Liver (tissue), 9 donors: ENCODE data around the gene MAN2A1. TPM values are rescaled to one million over a fixed set of nuclear protein-coding genes. Genes with fewer than 3 reads are reported as not detected.

Experiments
- DNase-seq: peaks from one replicate; pipeline ENCODE4 v3.0.0-alpha.2; 2017; ENCODE audit warnings: low spot score
- H3K27ac ChIP-seq, 2 donors: one replicate each; pipeline ENCODE4 v1.7.0; 2013; ENCODE audit warnings: inconsistent platforms in 2 of 2, low read length in 2 of 2, control low read depth in 1 of 2, low read depth in 1 of 2, mild to moderate bottlenecking in 1 of 2
- H3K27me3 ChIP-seq, 4 donors: one replicate each; pipeline versions ENCODE4 v1.6.1 to v1.7.0; 2013; ENCODE audit warnings: low read length in 3 of 4, inconsistent platforms in 1 of 4, mild to moderate bottlenecking in 1 of 4, moderate library complexity in 1 of 4; ENCODE audit not compliant: control insufficient read depth in 4 of 4, insufficient read depth in 4 of 4
- H3K36me3 ChIP-seq, 4 donors: one replicate each; pipeline versions ENCODE4 v1.6.1 to v1.7.0; 2013; ENCODE audit warnings: low read length in 3 of 4, mild to moderate bottlenecking in 3 of 4, low read depth in 1 of 4, moderate library complexity in 1 of 4; ENCODE audit not compliant: control insufficient read depth in 4 of 4, insufficient read depth in 3 of 4
- H3K4me1 ChIP-seq, 4 donors: one replicate each; pipeline versions ENCODE4 v1.6.1 to v1.7.0; 2013; ENCODE audit warnings: low read length in 3 of 4, mild to moderate bottlenecking in 3 of 4, moderate library complexity in 1 of 4; ENCODE audit not compliant: control insufficient read depth in 4 of 4, insufficient read depth in 4 of 4
- H3K4me3 ChIP-seq, 3 donors: one replicate each; pipeline versions ENCODE4 v1.6.1 to v1.7.0; 2013; ENCODE audit warnings: low read length in 3 of 3, control low read depth in 1 of 3, low read depth in 1 of 3, mild to moderate bottlenecking in 1 of 3
- H3K9ac ChIP-seq, 2 donors: one replicate each; pipeline ENCODE4 v1.7.0; 2013; ENCODE audit warnings: low read length in 2 of 2, mild to moderate bottlenecking in 2 of 2, moderate library complexity in 2 of 2, control low read depth in 1 of 2, low read depth in 1 of 2
- H3K9me3 ChIP-seq, 4 donors: one replicate each; pipeline versions ENCODE4 v1.6.1 to v1.7.0; 2013; ENCODE audit warnings: low read length in 3 of 4; ENCODE audit not compliant: control insufficient read depth in 4 of 4
- EGR1 ChIP-seq, 2 donors: IDR thresholded peaks; 2 replicates each; pipeline ENCODE4 v1.6.1; 2016 to 2018; ENCODE audit warnings: antibody characterized with exemption in 2 of 2, low read depth in 2 of 2
- FOXA1 ChIP-seq: IDR thresholded peaks from 2 replicates; pipeline ENCODE4 v1.6.1; 2016; ENCODE audit warnings: antibody characterized with exemption
- FOXA2 ChIP-seq: IDR thresholded peaks from 2 replicates; pipeline ENCODE4 v1.6.1; 2016; ENCODE audit warnings: antibody characterized with exemption
- GABPA ChIP-seq, 2 donors: IDR thresholded peaks in 1 of 2; conservative IDR thresholded peaks in 1 of 2; 2 replicates each; pipeline ENCODE4 v1.6.1; 2016; ENCODE audit warnings: antibody characterized with exemption in 2 of 2, mild to moderate bottlenecking in 1 of 2, moderate library complexity in 1 of 2
- HNF4A ChIP-seq, 2 donors: conservative IDR thresholded peaks; 2 replicates each; pipeline ENCODE4 v1.6.1; 2016; ENCODE audit warnings: antibody characterized with exemption in 2 of 2, mild to moderate bottlenecking in 2 of 2
- JUND ChIP-seq, 2 donors: IDR thresholded peaks; 2 replicates each; pipeline ENCODE4 v1.6.1; 2016; ENCODE audit warnings: antibody characterized with exemption in 2 of 2
- MAX ChIP-seq: IDR thresholded peaks from 2 replicates; pipeline ENCODE4 v1.6.1; 2016; ENCODE audit warnings: antibody characterized with exemption
- NR2F2 ChIP-seq: IDR thresholded peaks from 2 replicates; pipeline ENCODE4 v1.6.1; 2016; ENCODE audit warnings: antibody characterized with exemption
- RAD21 ChIP-seq, 2 donors: IDR thresholded peaks; 2 replicates each; pipeline ENCODE4 v1.6.1; 2016; ENCODE audit warnings: antibody characterized with exemption in 2 of 2, mild to moderate bottlenecking in 2 of 2
- RXRA ChIP-seq, 2 donors: IDR thresholded peaks; 2 replicates each; pipeline ENCODE4 v1.6.1; 2017 to 2018; ENCODE audit warnings: antibody characterized with exemption in 2 of 2, mild to moderate bottlenecking in 1 of 2
- SP1 ChIP-seq: IDR thresholded peaks from 2 replicates; pipeline ENCODE4 v1.6.1; 2018; ENCODE audit warnings: antibody characterized with exemption, mild to moderate bottlenecking
- TAF1 ChIP-seq: conservative IDR thresholded peaks from 2 replicates; pipeline ENCODE4 v1.6.1; 2016; ENCODE audit warnings: antibody characterized with exemption, mild to moderate bottlenecking
- WGBS: extraction: QIAGEN DNeasy Blood & Tissue Kit; methylation state at CpG from one replicate; pipeline ENCODE4 v1.1.7; 2013; 5-methylcytosine and 5-hydroxymethylcytosine counted together
- polyA plus RNA-seq, 2 donors: library from polyadenylated mRNA; stranded (reverse) in 1 of 2; unstranded in 1 of 2; fragments of 200-250 nt in 1 of 2; fragments of >200 nt in 1 of 2; fragmentation: Nextera tagmentation in 1 of 2; extraction: Ambion mirVana in 1 of 2; gene quantifications; one replicate each; pipeline versions ENCODE4 v1.2.1 to v1.2.3, GENCODE V29; 2013 to 2015
- total RNA-seq, 2 donors: library from RNA; depleted of rRNA; stranded (reverse); fragments of >200 nt; gene quantifications; one replicate each; pipeline ENCODE4 v1.2.3, GENCODE V29; 2014
- TF ChIP-seq, protein P1 (sequence below): IDR thresholded peaks from 2 replicates; pipeline ENCODE4 v1.6.1; 2016; ENCODE audit warnings: antibody characterized with exemption
- TF ChIP-seq, protein P2 (sequence below): IDR thresholded peaks from 2 replicates; pipeline ENCODE4 v1.6.1; 2016; ENCODE audit warnings: antibody characterized with exemption
- TF ChIP-seq, protein P3 (sequence below): fragments of 150-350 bp; IDR thresholded peaks from 2 replicates; pipeline ENCODE4 v1.5.1; 2017; ENCODE audit warnings: improper control_type of control experiment, low read depth, low read length; ENCODE audit not compliant: missing input control
- donor health status: healthy.
- donor health status: healthy.
- donor health status: healthy.
- donor health status: healthy.
- donor health status: healthy.

MAN2A1 gene
- total and polyA plus RNA-seq, 4 donors, result 21.4 to 82.8 (median 47.3) TPM

GRCh38 chr5:109704282-109704952 lies 14.7 kb downstream of the MAN2A1 start:
- WGBS, result 82% methylated on average over 10 of the region's 10 CpGs

GRCh38 chr5:109705596-109705995 lies 15.9 kb downstream of the MAN2A1 start:
- Histone ChIP-seq H3K9ac (no peak overlapping the region), H3K36me3 (no peaks in the 10 kb centered on the region), H3K27ac (no peak overlapping the region), H3K9me3 (no peaks in the 10 kb centered on the region), H3K4me1 (peaks cover 18 to 47% (median 36%) of the 10 kb centered on the region in 4 donors), H3K27me3 (no peaks in the 10 kb centered on the region), H3K4me3 (no peak overlapping the region)
- no peak for DNase-seq
- 98% methylated on average over 1 of the region's 1 CpG for WGBS
- TF ChIP-seq MAX (no peak), FOXA2 (no peak), NR2F2 (no peak), HNF4A (conservative IDR thresholded peaks at IDR 0.05) (no peak), SP1 (no peak), JUND (IDR thresholded peaks at IDR 0.05) (no peak), TAF1 (no peak), EGR1 (IDR thresholded peaks at IDR 0.05; ENCODE audit: low read depth in 2 of 2) (no peak), FOXA1 (no peak), RAD21 (IDR thresholded peaks at IDR 0.05) (no peak), GABPA (IDR thresholded peaks at IDR 0.05 in 1 of 2, conservative IDR thresholded peaks at IDR 0.05 in 1 of 2) (no peak)
- TF ChIP-seq, protein P1, sequence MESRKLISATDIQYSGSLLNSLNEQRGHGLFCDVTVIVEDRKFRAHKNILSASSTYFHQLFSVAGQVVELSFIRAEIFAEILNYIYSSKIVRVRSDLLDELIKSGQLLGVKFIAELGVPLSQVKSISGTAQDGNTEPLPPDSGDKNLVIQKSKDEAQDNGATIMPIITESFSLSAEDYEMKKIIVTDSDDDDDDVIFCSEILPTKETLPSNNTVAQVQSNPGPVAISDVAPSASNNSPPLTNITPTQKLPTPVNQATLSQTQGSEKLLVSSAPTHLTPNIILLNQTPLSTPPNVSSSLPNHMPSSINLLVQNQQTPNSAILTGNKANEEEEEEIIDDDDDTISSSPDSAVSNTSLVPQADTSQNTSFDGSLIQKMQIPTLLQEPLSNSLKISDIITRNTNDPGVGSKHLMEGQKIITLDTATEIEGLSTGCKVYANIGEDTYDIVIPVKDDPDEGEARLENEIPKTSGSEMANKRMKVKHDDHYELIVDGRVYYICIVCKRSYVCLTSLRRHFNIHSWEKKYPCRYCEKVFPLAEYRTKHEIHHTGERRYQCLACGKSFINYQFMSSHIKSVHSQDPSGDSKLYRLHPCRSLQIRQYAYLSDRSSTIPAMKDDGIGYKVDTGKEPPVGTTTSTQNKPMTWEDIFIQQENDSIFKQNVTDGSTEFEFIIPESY, result no peak
- TF ChIP-seq, protein P2, sequence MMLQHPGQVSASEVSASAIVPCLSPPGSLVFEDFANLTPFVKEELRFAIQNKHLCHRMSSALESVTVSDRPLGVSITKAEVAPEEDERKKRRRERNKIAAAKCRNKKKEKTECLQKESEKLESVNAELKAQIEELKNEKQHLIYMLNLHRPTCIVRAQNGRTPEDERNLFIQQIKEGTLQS, result no peak
- TF ChIP-seq, protein P3, sequence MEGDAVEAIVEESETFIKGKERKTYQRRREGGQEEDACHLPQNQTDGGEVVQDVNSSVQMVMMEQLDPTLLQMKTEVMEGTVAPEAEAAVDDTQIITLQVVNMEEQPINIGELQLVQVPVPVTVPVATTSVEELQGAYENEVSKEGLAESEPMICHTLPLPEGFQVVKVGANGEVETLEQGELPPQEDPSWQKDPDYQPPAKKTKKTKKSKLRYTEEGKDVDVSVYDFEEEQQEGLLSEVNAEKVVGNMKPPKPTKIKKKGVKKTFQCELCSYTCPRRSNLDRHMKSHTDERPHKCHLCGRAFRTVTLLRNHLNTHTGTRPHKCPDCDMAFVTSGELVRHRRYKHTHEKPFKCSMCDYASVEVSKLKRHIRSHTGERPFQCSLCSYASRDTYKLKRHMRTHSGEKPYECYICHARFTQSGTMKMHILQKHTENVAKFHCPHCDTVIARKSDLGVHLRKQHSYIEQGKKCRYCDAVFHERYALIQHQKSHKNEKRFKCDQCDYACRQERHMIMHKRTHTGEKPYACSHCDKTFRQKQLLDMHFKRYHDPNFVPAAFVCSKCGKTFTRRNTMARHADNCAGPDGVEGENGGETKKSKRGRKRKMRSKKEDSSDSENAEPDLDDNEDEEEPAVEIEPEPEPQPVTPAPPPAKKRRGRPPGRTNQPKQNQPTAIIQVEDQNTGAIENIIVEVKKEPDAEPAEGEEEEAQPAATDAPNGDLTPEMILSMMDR, result no peak

More at GRCh38 chr5:109704282-109704952, 14.7 kb downstream of the MAN2A1 start:
- no peak for DNase-seq
- peaks cover 0 to 4% (median under 1%) of the 10 kb centered on the region in 4 donors for H3K36me3 ChIP-seq
- no peak overlapping the region for H3K4me3 ChIP-seq
- H3K4me1 ChIP-seq, result peaks cover 15 to 48% (median 29%) of the 10 kb centered on the region in 4 donors
- H3K9ac ChIP-seq, result no peak overlapping the region
- H3K27me3 ChIP-seq, result no peaks in the 10 kb centered on the region
- TF ChIP-seq RXRA (IDR thresholded peaks at IDR 0.05), result no peak
- TF ChIP-seq RAD21 (IDR thresholded peaks at IDR 0.05), result no peak
- TF ChIP-seq GABPA (IDR thresholded peaks at IDR 0.05 in 1 of 2, conservative IDR thresholded peaks at IDR 0.05 in 1 of 2), result no peak
- TF ChIP-seq FOXA2, result no peak
- no peak for TF ChIP-seq HNF4A (conservative IDR thresholded peaks at IDR 0.05)
- TF ChIP-seq, protein P3, result no peak
- TF ChIP-seq NR2F2, result no peak
- no peak for TF ChIP-seq SP1
- no peak for TF ChIP-seq EGR1 (IDR thresholded peaks at IDR 0.05; ENCODE audit: low read depth in 2 of 2)
- TF ChIP-seq TAF1, result no peak
- TF ChIP-seq FOXA1, result no peak
- no peak for TF ChIP-seq MAX
- TF ChIP-seq, protein P2, result no peak
- no peak for TF ChIP-seq JUND (IDR thresholded peaks at IDR 0.05)
- H3K9me3 ChIP-seq, result no peaks in the 10 kb centered on the region
- no peak overlapping the region for H3K27ac ChIP-seq
